ENCODE results near the gene ARF3. TPM values are rescaled to one million over a fixed set of nuclear protein-coding genes. Genes with fewer than 3 reads are reported as not detected.

ARF3 gene
- total and polyA plus RNA-seq, 9 of the 15 experiments (the other 6 are each of a cell fraction or from before 2014, with no cell fraction given) = 5.9 to 170 (median 64.4) TPM

DNA sequence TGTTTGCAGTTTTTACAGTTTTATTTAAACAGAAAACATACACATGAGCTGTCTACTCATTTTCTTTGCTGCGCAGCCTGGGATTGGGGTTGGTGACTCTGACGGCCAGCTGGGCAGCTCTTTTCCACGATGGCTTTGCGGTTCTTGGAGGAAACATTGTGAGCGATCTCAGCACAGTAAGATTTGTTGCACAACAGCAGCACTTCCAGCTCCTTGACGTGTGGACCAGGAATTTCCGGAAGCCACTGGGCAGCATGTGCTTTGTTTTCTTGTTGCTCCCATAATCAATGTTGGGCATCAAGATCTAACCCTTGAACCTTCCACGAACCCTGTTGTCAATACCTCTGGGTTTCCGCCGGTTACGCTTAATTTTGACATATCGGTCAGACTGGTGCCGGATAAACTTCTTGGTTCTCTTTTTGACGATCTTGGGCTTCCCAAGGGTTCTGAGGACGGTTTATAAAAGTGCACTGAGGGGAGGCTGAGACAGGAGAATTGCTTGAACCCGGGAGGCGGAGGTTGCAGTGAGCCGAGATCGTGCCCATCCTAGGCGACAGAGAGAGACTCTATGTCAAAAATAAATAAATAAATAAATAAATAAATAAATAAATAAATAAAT lies 53.8 kb downstream of the ARF3 start (continued):
- TF ChIP-seq TCFL5 (CRISPR knock-in tag; conservative IDR thresholded peaks at IDR 0.05) (no peak), SRF (CRISPR knock-in tag; IDR thresholded peaks at IDR 0.05) (no peak), NR2F6 (CRISPR knock-in tag; IDR thresholded peaks at IDR 0.05) (no peak), HNRNPH1 (optimal IDR thresholded peaks at IDR 0.05; ENCODE audit: low read depth, low read length) (no peak)
- TF ChIP-seq, protein P1, sequence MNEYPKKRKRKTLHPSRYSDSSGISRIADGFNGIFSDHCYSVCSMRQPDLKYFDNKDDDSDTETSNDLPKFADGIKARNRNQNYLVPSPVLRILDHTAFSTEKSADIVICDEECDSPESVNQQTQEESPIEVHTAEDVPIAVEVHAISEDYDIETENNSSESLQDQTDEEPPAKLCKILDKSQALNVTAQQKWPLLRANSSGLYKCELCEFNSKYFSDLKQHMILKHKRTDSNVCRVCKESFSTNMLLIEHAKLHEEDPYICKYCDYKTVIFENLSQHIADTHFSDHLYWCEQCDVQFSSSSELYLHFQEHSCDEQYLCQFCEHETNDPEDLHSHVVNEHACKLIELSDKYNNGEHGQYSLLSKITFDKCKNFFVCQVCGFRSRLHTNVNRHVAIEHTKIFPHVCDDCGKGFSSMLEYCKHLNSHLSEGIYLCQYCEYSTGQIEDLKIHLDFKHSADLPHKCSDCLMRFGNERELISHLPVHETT (CRISPR knock-in tag; conservative IDR thresholded peaks at IDR 0.05 in 1 of 2, IDR thresholded peaks at IDR 0.05 in 1 of 2) = no peak
- TF ChIP-seq, protein P2, sequence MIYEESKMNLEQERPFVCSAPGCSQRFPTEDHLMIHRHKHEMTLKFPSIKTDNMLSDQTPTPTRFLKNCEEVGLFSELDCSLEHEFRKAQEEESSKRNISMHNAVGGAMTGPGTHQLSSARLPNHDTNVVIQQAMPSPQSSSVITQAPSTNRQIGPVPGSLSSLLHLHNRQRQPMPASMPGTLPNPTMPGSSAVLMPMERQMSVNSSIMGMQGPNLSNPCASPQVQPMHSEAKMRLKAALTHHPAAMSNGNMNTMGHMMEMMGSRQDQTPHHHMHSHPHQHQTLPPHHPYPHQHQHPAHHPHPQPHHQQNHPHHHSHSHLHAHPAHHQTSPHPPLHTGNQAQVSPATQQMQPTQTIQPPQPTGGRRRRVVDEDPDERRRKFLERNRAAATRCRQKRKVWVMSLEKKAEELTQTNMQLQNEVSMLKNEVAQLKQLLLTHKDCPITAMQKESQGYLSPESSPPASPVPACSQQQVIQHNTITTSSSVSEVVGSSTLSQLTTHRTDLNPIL (CRISPR knock-in tag; IDR thresholded peaks at IDR 0.05) = no peak

DNA sequence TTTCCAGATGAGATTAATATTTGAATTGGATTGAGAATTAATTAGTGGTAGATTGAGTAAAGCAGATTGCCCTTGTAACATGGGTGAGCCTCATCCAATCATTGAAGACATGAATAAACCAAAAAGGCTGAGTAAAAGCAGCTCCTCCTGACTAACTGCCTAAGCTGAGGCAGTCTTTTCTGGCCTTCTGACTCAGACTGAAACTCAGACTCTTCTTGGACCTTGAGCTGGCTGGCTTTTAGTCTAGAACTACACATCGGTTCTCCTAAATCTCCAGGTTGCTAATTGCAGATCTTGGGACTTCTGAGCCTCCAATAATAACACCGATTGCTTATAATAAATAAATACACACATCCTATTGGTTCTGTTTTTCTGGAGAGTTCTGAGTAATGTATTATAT lies 56.0 kb downstream of the ARF3 start:
- H3K4me2 ChIP-seq (ENCODE audit: insufficient read depth, low read length) = no peak overlapping the region
- ChIA-PET CTCF (ENCODE audit: low intra/inter-chr PET ratio) (no interaction called here), POLR2A (interaction anchor here (0.7 kb wide), 2 partner anchors 10 to 15 kb away, joined by 3 read pairs; no protein-coding TSS in a partner anchor)
- H3K4me1 ChIP-seq (replicated peaks in 1 of 2; ENCODE audit: control insufficient read depth in 2 of 2, insufficient read depth in 2 of 2, low read length in 2 of 2) = no peaks in the 10 kb centered on the region; a peak in 1 of 5 replicates
- FAIRE-seq (no peak), DNase-seq (ENCODE audit: extremely low read depth in 1 of 4, low spot score in 3 of 4) (no peak), ATAC-seq (no peak)
- no peaks in the 10 kb centered on the region for H3K36me3 ChIP-seq (ENCODE audit: control insufficient read depth, insufficient read depth, low read length)
- H3K27ac ChIP-seq (ENCODE audit: extremely low read depth, low read depth, low read length) = no peak overlapping the region
- peaks cover 2 to 26% of the 10 kb centered on the region in 2 experiments; a peak in 3 of 5 replicates for H3K27me3 ChIP-seq (ENCODE audit: control insufficient read depth in 2 of 2, insufficient read depth in 2 of 2, low read length in 2 of 2)
- H2AFZ ChIP-seq (ENCODE audit: low read depth, low read length) = no peak overlapping the region
- H3K9ac ChIP-seq (ENCODE audit: insufficient read depth in 1 of 2, low read depth in 2 of 2, low read length in 2 of 2) = no peak overlapping the region
- H4K20me1 ChIP-seq (replicated peaks; ENCODE audit: control insufficient read depth, insufficient read depth, low read length) = no peaks in the 10 kb centered on the region
- BruUV-seq (replicated peaks) = no TSS peak
- H3K4me3 ChIP-seq = no peak overlapping the region
- WGBS (ENCODE audit: insufficient coverage, low coverage, missing lambda C conversion rate) = 20% methylated on average over 2 of the region's 2 CpGs
- in situ Hi-C loops (cut with MboI) = no loop called here
- no peaks in the 10 kb centered on the region for H3K79me2 ChIP-seq (ENCODE audit: control insufficient read depth, insufficient read depth, low read length)
- no peaks in the 10 kb centered on the region for H3K9me1 ChIP-seq (ENCODE audit: control insufficient read depth, insufficient read depth, low read length)
- intact Hi-C loops (cut with micrococcal nuclease) = no loop called here
- no peaks in the 10 kb centered on the region for H3K9me3 ChIP-seq (replicated peaks; ENCODE audit: control insufficient read depth, insufficient read depth, low read depth, low read length)
- TF ChIP-seq, protein P2 (CRISPR knock-in tag; IDR thresholded peaks at IDR 0.05) = no peak
- TF ChIP-seq ZFP36 (IDR thresholded peaks at IDR 0.05; ENCODE audit: low read depth, low read length, partially characterized antibody) (no peak), U2AF2 (optimal IDR thresholded peaks at IDR 0.05; ENCODE audit: low read depth, low read length) (no peak), POLR3A (IDR thresholded peaks at IDR 0.05; ENCODE audit: borderline replicate concordance, extremely low read depth, insufficient read depth, insufficient read length) (no peak), KDM1A (IDR thresholded peaks at IDR 0.05) (no peak)
- TF ChIP-seq, protein P3, sequence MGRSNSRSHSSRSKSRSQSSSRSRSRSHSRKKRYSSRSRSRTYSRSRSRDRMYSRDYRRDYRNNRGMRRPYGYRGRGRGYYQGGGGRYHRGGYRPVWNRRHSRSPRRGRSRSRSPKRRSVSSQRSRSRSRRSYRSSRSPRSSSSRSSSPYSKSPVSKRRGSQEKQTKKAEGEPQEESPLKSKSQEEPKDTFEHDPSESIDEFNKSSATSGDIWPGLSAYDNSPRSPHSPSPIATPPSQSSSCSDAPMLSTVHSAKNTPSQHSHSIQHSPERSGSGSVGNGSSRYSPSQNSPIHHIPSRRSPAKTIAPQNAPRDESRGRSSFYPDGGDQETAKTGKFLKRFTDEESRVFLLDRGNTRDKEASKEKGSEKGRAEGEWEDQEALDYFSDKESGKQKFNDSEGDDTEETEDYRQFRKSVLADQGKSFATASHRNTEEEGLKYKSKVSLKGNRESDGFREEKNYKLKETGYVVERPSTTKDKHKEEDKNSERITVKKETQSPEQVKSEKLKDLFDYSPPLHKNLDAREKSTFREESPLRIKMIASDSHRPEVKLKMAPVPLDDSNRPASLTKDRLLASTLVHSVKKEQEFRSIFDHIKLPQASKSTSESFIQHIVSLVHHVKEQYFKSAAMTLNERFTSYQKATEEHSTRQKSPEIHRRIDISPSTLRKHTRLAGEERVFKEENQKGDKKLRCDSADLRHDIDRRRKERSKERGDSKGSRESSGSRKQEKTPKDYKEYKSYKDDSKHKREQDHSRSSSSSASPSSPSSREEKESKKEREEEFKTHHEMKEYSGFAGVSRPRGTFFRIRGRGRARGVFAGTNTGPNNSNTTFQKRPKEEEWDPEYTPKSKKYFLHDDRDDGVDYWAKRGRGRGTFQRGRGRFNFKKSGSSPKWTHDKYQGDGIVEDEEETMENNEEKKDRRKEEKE (IDR thresholded peaks at IDR 0.05; ENCODE audit: borderline replicate concordance in 1 of 2, control insufficient read depth in 1 of 2, low read depth in 2 of 2, low read length in 1 of 2) = no peak

Measured in K562 (cell line).